HepG2 (cell line): ENCODE measurements around the gene NMNAT3. TPM values are rescaled to one million over a fixed set of nuclear protein-coding genes. Genes with fewer than 3 reads are reported as not detected.

ENCODE experiments used
- ATAC-seq: fragments of 200-7000 bp; cut with Tn5 transposase; 3 replicates; pipeline ENCODE4 v1.9.1; 2020; ENCODE audit warnings: mild to moderate bottlenecking, moderate library complexity
- BruUV-seq: library from RNA; stranded (reverse); fragments of 400-500 nt; replicated peaks from 2 replicates; lab custom pipeline; 2021; lab: Mats Ljungman, UMichigan
- CTCF ChIA-PET: fragments of 300-600 bp; formaldehyde crosslinking; extraction: SDS; loops from one replicate; lab custom pipeline; 2021; ENCODE audit warnings: low total read pairs, inconsistent platforms, low intra/inter-chr PET ratio; lab: Yijun Ruan, JAX
- POLR2A ChIA-PET: fragments of 350-600 bp; sonication (Branson Sonifier 250); formaldehyde crosslinking; loops from one replicate; lab custom pipeline; 2020; ENCODE audit warnings: antibody characterized with exemption, inconsistent platforms; lab: Yijun Ruan, JAX
- DNase-seq: peaks from one replicate; pipeline ENCODE4 v3.0.0-alpha.2; 2015; ENCODE audit warnings: low spot score
- FAIRE-seq: peaks from 3 replicates; lab custom pipeline; 2011; peaks lifted over from hg19 to GRCh38; lab: Jason Lieb, UNC
- H2AFZ ChIP-seq: one replicate; pipeline ENCODE4 v1.6.1; 2011; ENCODE audit warnings: low read length, inconsistent platforms
- H3K27ac ChIP-seq: fragments of 300-600 bp; 3 replicates; pipeline ENCODE4 v1.8.0; 2011; ENCODE audit warnings: mixed run types, mild to moderate bottlenecking, mixed read lengths, low read length, inconsistent platforms; ENCODE audit not compliant: insufficient read depth; ENCODE audit errors: extremely low read length
- H3K27me3 ChIP-seq, 2 experiments: fragments of 200-600 bp in 1 of 2; 2 replicates in 1 of 2; 3 replicates in 1 of 2; pipeline versions ENCODE4 v1.6.0 to v1.8.0; 2011; ENCODE audit warnings: low read length in 2 of 2, mild to moderate bottlenecking in 2 of 2, moderate library complexity in 2 of 2, inconsistent platforms in 1 of 2; ENCODE audit not compliant: insufficient read depth in 2 of 2, control insufficient read depth in 1 of 2
- H3K36me3 ChIP-seq, 2 experiments: fragments of 200-600 bp in 1 of 2; replicated peaks in 1 of 2; 2 replicates in 1 of 2; 3 replicates in 1 of 2; pipeline versions ENCODE4 v1.5.1 to v1.8.0; 2011; ENCODE audit warnings: low read length in 2 of 2, inconsistent platforms in 1 of 2; ENCODE audit not compliant: insufficient read depth in 2 of 2, control insufficient read depth in 1 of 2
- H3K4me1 ChIP-seq: 2 replicates; pipeline ENCODE4 v1.5.1; 2012; ENCODE audit warnings: low read length, inconsistent platforms; ENCODE audit not compliant: insufficient read depth
- H3K4me2 ChIP-seq: 2 replicates; pipeline ENCODE4 v1.6.0; 2011; ENCODE audit warnings: low read depth, low read length, inconsistent platforms
- H3K4me3 ChIP-seq, 3 experiments: fragments of 200-600 bp in 1 of 3; sonication (generic), shearing (Covaris generic) in 1 of 3; replicated peaks in 1 of 3; 2 replicates each; pipeline ENCODE4 v1.5.1; 2011 to 2016; ENCODE audit warnings: low read length in 3 of 3, inconsistent platforms in 2 of 3, low read depth in 2 of 3, mild to moderate bottlenecking in 2 of 3, control low read depth in 1 of 3, mixed read lengths in 1 of 3; ENCODE audit not compliant: insufficient read depth in 1 of 3
- H3K79me2 ChIP-seq: one replicate; pipeline ENCODE4 v1.6.1; 2011; ENCODE audit warnings: low read length, inconsistent platforms; ENCODE audit not compliant: insufficient read depth
- H3K9ac ChIP-seq: 2 replicates; pipeline ENCODE4 v1.6.0; 2011; ENCODE audit warnings: mild to moderate bottlenecking, low read depth, low read length, inconsistent platforms; ENCODE audit not compliant: insufficient read depth
- H3K9me3 ChIP-seq: 2 replicates; pipeline ENCODE4 v1.5.1; 2012; ENCODE audit warnings: mild to moderate bottlenecking, low read length
- H4K20me1 ChIP-seq: 2 replicates; pipeline ENCODE4 v1.6.0; 2011; ENCODE audit warnings: inconsistent platforms, mild to moderate bottlenecking, low read length, moderate library complexity; ENCODE audit not compliant: insufficient read depth
- DNMT3B ChIP-seq: conservative IDR thresholded peaks from 2 replicates; pipeline ENCODE4 v1.6.1; 2016; ENCODE audit warnings: missing biosample characterization, control low read depth
- FOXM1 ChIP-seq: sonication (generic); formaldehyde crosslinking; IDR thresholded peaks from 2 replicates; pipeline ENCODE4 v1.5.0; 2020; ENCODE audit warnings: missing genetic modification reagents
- KLF16 ChIP-seq, 2 experiments: sonication (generic) in 1 of 2; formaldehyde crosslinking in 1 of 2; IDR thresholded peaks; 2 replicates each; pipeline versions ENCODE4 v1.6.1 to v1.8.0; 2016 to 2023; ENCODE audit warnings: missing genetic modification reagents in 2 of 2, missing compliant biosample characterization in 1 of 2
- NFIB ChIP-seq: sonication (generic); formaldehyde crosslinking; IDR thresholded peaks from 2 replicates; pipeline ENCODE4 v1.9.0; 2021; ENCODE audit warnings: missing genetic modification reagents, mild to moderate bottlenecking, borderline replicate concordance
- ZBTB38 ChIP-seq: sonication (generic); formaldehyde crosslinking; IDR thresholded peaks from 2 replicates; pipeline ENCODE4 v1.5.1; 2020; ENCODE audit warnings: mild to moderate bottlenecking, missing genetic modification reagents
- ZNF124 ChIP-seq: sonication (generic); formaldehyde crosslinking; IDR thresholded peaks from 2 replicates; pipeline ENCODE4 v1.4.0; 2020; ENCODE audit warnings: missing genetic modification reagents
- ZNF260 ChIP-seq: sonication (generic); formaldehyde crosslinking; IDR thresholded peaks from 2 replicates; pipeline ENCODE4 v1.4.0; 2020; ENCODE audit warnings: missing genetic modification reagents, low read depth, mild to moderate bottlenecking, borderline replicate concordance
- ZNF510 ChIP-seq: sonication (generic); formaldehyde crosslinking; IDR thresholded peaks from 2 replicates; pipeline ENCODE4 v1.4.0; 2020; ENCODE audit warnings: low read depth, mild to moderate bottlenecking, missing genetic modification reagents
- ZNF547 ChIP-seq: sonication (generic); formaldehyde crosslinking; IDR thresholded peaks from 2 replicates; pipeline ENCODE4 v1.5.1; 2020; ENCODE audit warnings: mild to moderate bottlenecking, missing genetic modification reagents
- ZNF768 ChIP-seq: sonication (generic); formaldehyde crosslinking; IDR thresholded peaks from 2 replicates; pipeline ENCODE4 v1.4.0; 2020; ENCODE audit warnings: missing genetic modification reagents
- ZNF850 ChIP-seq: sonication (generic); formaldehyde crosslinking; conservative IDR thresholded peaks from 2 replicates; pipeline ENCODE4 v1.9.0; 2021; ENCODE audit warnings: mild to moderate bottlenecking, missing genetic modification reagents
- WGBS: methylation state at CpG from one replicate; pipeline ENCODE4 v1.1.6; 2017; ENCODE audit warnings: low lambda C conversion rate; 5-methylcytosine and 5-hydroxymethylcytosine counted together
- in situ Hi-C: cut with HindIII; loops from 2 replicates; pipeline ENCODE4 v1.10.0; 2017; ENCODE audit warnings: low pct_unique_long_range_greater_than_20kb; ENCODE audit not compliant: extremely low pct_ligation_motif_present
- intact Hi-C: fragments of 100-400 bp; cut with micrococcal nuclease; formaldehyde crosslinking; loops from one replicate; pipeline ENCODE4 v1.10.0; 2022; ENCODE audit not compliant: unreplicated experiment
- polyA plus RNA-seq, 8 experiments: library from polyadenylated mRNA; depleted of rRNA in 3 of 8; stranded (reverse) in 7 of 8; unstranded in 1 of 8; fragments of >200 nt; fragmentation: Illumina TruSeq in 4 of 8; extraction: Trizol in 4 of 8; gene quantifications; 2 replicates each; pipeline versions ENCODE4 v1.2.1 to v1.2.3, GENCODE V29; 2011 to 2016; ENCODE audit warnings: low read depth in 4 of 8, missing spikeins in 1 of 8, mixed read lengths in 1 of 8; ENCODE audit not compliant: insufficient read depth in 1 of 8
- total RNA-seq, 5 experiments: library from RNA; depleted of rRNA; stranded (reverse); fragments of >200 nt; fragmentation: Illumina TruSeq; extraction: Trizol; gene quantifications; 2 replicates each; pipeline ENCODE4 v1.2.3, GENCODE V29; 2016; ENCODE audit warnings: low read depth in 1 of 5

Gene NMNAT3
- total and polyA plus RNA-seq, 2 of the 13 experiments (the other 11 are each of a cell fraction or from before 2014, with no cell fraction given) = 6.1 to 7.0 TPM

DNA sequence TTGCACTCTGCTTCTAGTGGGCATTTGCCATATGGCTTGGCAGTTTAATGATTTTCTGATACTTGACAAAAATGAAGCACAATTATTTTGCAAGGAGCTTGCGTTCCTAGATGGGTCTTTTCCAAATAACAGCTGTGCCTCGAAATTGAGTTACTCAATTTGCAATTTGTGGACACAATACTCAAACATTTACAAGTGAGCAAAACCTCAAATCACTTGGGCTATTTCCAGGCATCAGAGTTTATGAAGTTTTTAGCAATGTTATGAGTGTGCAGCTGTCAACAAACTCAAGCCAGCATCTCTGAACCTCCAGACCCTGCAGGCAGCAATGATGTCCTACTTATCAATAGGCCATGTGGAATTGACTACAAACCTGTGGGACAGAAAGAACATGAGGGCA, 41.3 kb downstream of the NMNAT3 start:
- H4K20me1 ChIP-seq = no peaks in the 10 kb centered on the region
- intact Hi-C loops = no loop called here
- in situ Hi-C loops = no loop called here
- no TSS peak for BruUV-seq
- H3K4me3 ChIP-seq = no peak overlapping the region
- H3K36me3 ChIP-seq = no peaks in the 10 kb centered on the region
- no peaks in the 10 kb centered on the region for H3K4me1 ChIP-seq
- CTCF ChIA-PET = no interaction called here
- POLR2A ChIA-PET = no interaction called here
- ATAC-seq (no peak), DNase-seq (no peak), FAIRE-seq (no peak)
- no peak overlapping the region for H3K4me2 ChIP-seq
- H2AFZ ChIP-seq = no peak overlapping the region
- no peaks in the 10 kb centered on the region for H3K9me3 ChIP-seq
- no peak overlapping the region for H3K9ac ChIP-seq
- no peak overlapping the region for H3K27ac ChIP-seq
- TF ChIP-seq ZNF124 (CRISPR knock-in tag) = no peak
- TF ChIP-seq ZNF547 (CRISPR knock-in tag) = no peak
- no peak for TF ChIP-seq ZNF850
- no peak for TF ChIP-seq ZNF260 (CRISPR knock-in tag)
- no peak for TF ChIP-seq FOXM1
- no peak for TF ChIP-seq ZBTB38
- TF ChIP-seq ZNF768 (CRISPR knock-in tag) = no peak
- TF ChIP-seq, all 625 proteins: peak for 0
- Histone ChIP-seq H3K27me3 (no peaks in the 10 kb centered on the region), H3K79me2 (no peaks in the 10 kb centered on the region)
- WGBS = 75% methylated on average over 2 of the region's 2 CpGs

DNA sequence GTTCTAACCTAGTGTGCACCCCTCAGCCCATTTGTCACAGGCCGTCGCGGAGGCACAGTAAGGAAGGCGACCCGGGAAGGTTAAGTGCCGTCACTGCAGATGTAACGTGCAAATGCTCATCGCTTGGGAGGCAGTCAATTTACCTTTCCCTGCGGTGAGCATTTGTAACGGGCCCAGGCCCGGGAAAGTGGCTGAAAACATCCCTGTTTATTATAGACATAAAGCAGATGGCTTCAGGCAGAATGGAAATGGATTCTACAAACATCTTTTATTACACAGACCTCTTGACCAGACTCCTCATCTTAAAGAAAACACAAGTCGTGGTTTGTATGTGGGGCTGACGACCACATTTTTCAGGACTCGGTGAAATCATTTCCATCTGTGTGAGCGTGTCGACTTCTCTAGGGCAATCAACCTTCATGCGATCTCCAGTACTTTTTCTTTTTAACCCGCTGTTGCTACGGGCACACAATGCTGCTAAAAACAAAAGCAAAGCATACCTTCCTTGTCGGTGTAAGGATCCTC, 43.6 kb downstream of the NMNAT3 start:
- Histone ChIP-seq H3K27ac (no peak overlapping the region), H3K4me2 (no peak overlapping the region), H4K20me1 (no peaks in the 10 kb centered on the region), H3K4me1 (no peaks in the 10 kb centered on the region), H3K4me3 (no peak overlapping the region), H3K36me3 (no peaks in the 10 kb centered on the region), H2AFZ (no peak overlapping the region), H3K27me3 (no peaks in the 10 kb centered on the region), H3K79me2 (no peaks in the 10 kb centered on the region), H3K9ac (no peak overlapping the region), H3K9me3 (no peaks in the 10 kb centered on the region)
- ChIA-PET POLR2A (no interaction called here), CTCF (no interaction called here)
- BruUV-seq = no TSS peak
- intact Hi-C loops = no loop called here
- WGBS = 89% methylated on average over 20 of the region's 20 CpGs
- TF ChIP-seq ZNF510 (CRISPR knock-in tag) = no peak
- no peak for TF ChIP-seq NFIB (CRISPR knock-in tag)
- no peak for TF ChIP-seq DNMT3B (CRISPR knock-in tag)
- no peak for TF ChIP-seq KLF16 (CRISPR knock-in tag; IDR thresholded peaks at IDR 0.05)
- ATAC-seq (no peak), FAIRE-seq (no peak), DNase-seq (no peak)
- in situ Hi-C loops = no loop called here
